ENCODE data around the gene ANKRD31.
A peak's percentile ranks its signal among the peaks of the same experiment; 100 is the strongest.

Gene ANKRD31

DNA sequence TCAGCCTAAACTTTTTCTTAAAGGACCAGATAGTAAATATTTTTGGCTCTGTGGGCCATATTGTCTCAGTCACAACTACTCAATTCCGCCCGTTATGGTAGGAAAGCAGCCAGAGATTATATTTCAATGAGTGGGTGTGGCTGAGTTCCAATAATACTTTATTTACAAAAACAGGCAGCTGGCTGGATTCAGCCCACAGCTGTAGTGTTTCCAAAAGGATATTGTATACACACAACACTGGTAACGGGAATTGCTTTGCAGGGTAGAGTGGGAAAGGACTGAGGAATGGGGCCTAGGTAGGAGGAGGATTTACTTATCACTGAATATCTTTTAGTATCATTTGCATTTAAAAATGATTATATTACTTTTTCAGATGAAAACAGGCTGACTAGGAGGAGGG lies 205.3 kb downstream of the ANKRD31 start:
- DNase-seq (ENCODE audit: low read depth in 2 of 2) = no peak

- DNase-seq (ENCODE audit: low read depth in 2 of 2) = no peak
Observed at GRCh38 chr5:75028090-75028489, 208.6 kb downstream of the ANKRD31 start.

GRCh38 chr5:75023368-75024159 lies 213.1 kb downstream of the ANKRD31 start:
- peak in 1 of 2 donors; percentile 11 for DNase-seq (ENCODE audit: low read depth in 2 of 2)

DNA sequence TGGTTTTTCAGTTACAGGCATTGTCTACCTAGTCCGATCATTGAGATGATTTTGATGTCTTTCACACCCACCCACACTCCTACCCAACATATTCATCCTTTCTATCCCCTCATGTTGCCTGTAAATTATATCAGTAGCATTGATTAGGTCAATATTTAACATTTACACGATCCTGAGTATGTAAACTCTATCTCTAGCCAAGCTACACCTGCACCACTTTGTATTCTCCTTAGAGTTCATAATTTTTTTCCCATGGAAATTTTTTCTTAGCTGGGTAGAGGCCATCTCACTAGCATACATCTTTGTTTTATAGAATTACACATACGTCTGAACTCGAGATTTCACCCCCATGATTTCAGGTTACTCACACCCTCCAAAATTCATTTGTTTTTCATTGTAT lies 214.9 kb downstream of the ANKRD31 start:
- DNase-seq (ENCODE audit: low read depth in 2 of 2) = no peak

- DNase-seq (ENCODE audit: low read depth in 2 of 2) = no peak
Observed at GRCh38 chr5:75021219-75021618, 215.5 kb downstream of the ANKRD31 start.

DNA sequence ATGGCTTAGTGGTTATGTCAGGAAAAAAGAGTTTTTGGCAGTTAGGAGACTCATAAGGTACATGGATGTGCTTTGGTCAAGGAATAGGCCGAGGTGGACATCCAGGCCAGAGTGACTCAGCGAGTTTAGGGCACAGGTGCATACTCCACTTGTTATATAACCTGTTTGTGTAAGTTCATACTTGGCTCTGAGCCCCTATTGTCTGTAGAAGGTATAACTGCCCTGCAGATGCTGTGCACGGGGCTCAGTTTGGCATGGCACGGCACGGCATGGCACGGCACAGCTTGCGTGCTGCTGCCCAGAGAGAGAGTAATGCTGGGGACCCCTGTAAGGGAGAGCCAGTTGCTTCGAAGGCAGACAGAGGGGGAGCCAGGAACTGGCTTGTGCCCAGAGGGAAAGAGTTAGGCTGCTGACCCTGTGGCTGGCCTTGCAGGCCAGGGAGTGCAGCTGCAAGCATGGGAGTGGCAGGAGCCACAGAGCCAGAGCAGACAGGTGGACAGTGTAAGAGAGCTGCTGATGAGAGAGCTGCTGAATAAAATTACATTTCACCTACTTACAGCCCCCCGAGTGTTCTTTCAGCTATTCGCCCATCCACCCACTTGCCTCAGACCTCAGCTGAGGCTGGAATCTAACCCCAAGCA lies 216.5 kb downstream of the ANKRD31 start:
- DNase-seq (ENCODE audit: low read depth in 2 of 2) = no peak

GRCh38 chr5:75018805-75019587 lies 217.7 kb downstream of the ANKRD31 start:
- DNase-seq (ENCODE audit: low read depth in 2 of 2) = no peak
